ENCODE measurements around the gene UGT3A2. TPM values are rescaled to one million over a fixed set of nuclear protein-coding genes. Genes with fewer than 3 reads are reported as not detected.

Gene UGT3A2
- total RNA-seq, 2 donors from 2014 or later = not detected

DNA sequence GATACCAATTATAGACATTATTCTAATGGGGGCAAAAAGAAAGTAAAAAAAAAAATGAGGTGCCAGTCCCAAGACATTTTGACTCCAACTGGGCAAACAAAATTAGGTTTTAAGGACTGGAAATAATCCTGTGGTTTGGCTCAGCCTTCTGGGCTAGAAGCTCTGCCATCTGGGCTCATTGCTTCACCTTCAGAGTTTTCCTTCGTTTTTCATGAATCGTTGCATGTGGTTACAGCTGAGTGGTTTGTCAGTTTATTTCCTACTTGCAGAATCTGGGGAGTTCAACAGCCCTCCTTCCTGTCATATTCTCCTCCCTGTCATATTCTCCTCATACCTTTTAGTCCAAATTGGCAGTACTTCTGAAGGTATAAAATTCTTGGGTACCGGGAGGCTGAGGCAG is 12.0 kb downstream of the UGT3A2 start:
- Histone ChIP-seq H3K27ac (no peak overlapping the region), H3K27me3 (replicated peaks; ENCODE audit: insufficient read depth) (no peaks in the 10 kb centered on the region), H3K36me3 (no peaks in the 10 kb centered on the region), H3K9me3 (no peaks in the 10 kb centered on the region), H3K4me1 (ENCODE audit: control insufficient read depth in 1 of 2, low read depth in 2 of 2) (no peaks in the 10 kb centered on the region), H3K4me3 (no peak overlapping the region)
- TF ChIP-seq, protein P1, sequence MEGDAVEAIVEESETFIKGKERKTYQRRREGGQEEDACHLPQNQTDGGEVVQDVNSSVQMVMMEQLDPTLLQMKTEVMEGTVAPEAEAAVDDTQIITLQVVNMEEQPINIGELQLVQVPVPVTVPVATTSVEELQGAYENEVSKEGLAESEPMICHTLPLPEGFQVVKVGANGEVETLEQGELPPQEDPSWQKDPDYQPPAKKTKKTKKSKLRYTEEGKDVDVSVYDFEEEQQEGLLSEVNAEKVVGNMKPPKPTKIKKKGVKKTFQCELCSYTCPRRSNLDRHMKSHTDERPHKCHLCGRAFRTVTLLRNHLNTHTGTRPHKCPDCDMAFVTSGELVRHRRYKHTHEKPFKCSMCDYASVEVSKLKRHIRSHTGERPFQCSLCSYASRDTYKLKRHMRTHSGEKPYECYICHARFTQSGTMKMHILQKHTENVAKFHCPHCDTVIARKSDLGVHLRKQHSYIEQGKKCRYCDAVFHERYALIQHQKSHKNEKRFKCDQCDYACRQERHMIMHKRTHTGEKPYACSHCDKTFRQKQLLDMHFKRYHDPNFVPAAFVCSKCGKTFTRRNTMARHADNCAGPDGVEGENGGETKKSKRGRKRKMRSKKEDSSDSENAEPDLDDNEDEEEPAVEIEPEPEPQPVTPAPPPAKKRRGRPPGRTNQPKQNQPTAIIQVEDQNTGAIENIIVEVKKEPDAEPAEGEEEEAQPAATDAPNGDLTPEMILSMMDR (IDR thresholded peaks at IDR 0.05) = no peak
- no peak for DNase-seq (ENCODE audit: low spot score)
- no peak for ATAC-seq (ENCODE audit: insufficient number of reproducible peaks, low FRiP score, low read depth)

DNA sequence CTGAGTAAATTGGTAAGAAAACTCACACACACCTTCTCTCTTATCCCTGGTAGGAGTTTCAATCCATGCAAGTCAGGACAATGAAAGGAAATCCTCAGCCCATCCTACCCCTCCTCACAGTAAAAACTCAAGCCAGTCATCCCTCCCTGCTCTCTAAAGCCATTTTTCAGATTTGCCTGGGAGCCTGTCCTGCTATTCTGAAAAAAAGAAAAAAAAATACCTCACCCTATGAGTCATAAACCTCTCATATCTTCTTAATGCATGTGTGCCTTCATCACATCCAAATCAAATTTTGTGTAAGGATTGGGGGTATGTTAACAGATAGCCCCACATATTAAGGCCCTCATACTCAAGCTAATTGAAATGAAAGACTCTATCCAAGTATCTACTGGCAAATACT is 14.1 kb downstream of the UGT3A2 start:
- Histone ChIP-seq H3K4me1 (ENCODE audit: control insufficient read depth in 1 of 2, low read depth in 2 of 2) (no peaks in the 10 kb centered on the region), H3K27me3 (replicated peaks; ENCODE audit: insufficient read depth) (no peaks in the 10 kb centered on the region), H3K9me3 (no peaks in the 10 kb centered on the region), H3K4me3 (no peak overlapping the region), H3K36me3 (no peaks in the 10 kb centered on the region), H3K27ac (no peak overlapping the region)
- no peak for ATAC-seq (ENCODE audit: insufficient number of reproducible peaks, low FRiP score, low read depth)
- DNase-seq (ENCODE audit: low spot score) = no peak
- TF ChIP-seq, protein P1 (IDR thresholded peaks at IDR 0.05) = no peak

DNA sequence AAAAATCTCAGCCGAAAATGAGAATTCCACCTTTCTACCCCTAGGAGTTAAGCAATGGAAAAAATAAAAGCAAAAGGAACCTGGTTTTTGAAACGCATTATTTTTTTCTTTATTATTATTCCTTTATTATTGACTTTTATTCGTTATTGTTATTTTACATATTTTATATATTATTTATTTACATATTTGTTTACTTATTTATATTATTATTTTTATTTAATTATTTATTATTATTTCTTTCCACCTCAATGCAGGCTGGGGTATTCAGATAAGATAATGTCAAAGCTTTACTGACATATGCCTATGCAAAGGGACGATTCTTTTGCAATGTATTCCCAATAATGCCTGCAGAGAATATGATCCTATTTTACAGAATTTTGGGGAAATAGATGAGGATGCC is 16.7 kb downstream of the UGT3A2 start:
- Histone ChIP-seq H3K9me3 (no peaks in the 10 kb centered on the region), H3K27me3 (replicated peaks; ENCODE audit: insufficient read depth) (no peaks in the 10 kb centered on the region), H3K4me1 (ENCODE audit: control insufficient read depth in 1 of 2, low read depth in 2 of 2) (no peaks in the 10 kb centered on the region), H3K27ac (no peak overlapping the region), H3K4me3 (no peak overlapping the region), H3K36me3 (no peaks in the 10 kb centered on the region)
- ATAC-seq (ENCODE audit: insufficient number of reproducible peaks, low FRiP score, low read depth) = no peak
- DNase-seq (ENCODE audit: low spot score) = no peak
- TF ChIP-seq, protein P1 (IDR thresholded peaks at IDR 0.05) = no peak

DNA sequence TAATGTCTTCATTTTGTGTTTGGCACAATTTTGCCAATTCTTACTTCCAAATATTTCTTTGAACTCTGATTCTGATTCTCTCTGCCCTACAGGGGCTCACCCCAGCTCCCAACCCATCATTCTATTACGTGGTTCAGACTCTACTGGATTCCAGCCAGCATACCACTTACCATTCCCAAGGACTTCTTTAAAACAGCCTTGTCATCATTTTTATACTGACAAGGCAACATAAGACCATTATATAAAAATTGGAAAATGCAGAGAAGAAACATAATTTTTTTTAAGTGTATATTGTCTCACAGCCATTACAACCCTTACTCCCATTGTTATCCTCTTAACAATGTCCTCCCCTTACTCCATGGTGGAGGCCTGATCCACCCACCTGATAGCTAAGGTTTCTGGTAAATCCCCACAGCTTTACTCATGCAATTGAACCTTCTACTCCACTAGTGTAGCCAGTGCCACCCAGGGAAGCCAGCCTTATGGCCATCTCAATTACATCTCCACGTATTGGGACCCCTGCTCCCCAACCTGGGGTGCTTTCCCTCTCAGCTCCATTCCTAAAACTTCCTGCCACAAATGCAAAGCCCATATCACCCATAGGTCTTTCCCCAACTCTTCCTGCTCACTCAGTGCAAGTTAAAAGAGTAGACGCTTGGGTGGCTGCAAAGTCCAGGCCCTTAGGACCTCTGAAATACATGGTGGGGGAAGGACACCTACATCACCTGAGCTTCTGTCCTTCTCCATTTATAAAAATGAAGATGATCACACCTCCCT is 19.1 kb downstream of the UGT3A2 start:
- no peak for DNase-seq (ENCODE audit: low spot score)

DNA sequence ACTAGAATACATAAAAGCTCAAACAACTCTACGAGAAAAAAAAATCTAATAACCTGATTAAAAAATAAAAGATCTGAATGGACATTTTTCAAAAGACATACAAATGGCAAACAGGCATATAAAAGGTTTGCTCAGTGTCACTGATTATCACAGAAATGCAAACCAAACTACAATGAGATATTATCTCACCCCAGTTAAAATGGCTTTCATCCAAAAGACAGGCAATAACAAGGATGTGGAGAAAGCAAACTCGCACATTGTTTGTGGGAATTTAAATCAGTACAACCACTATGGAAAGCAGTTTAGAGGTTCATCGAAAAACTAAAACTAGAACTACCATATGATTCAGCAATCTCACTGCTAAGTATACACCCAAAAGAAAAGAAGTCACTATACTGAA is 20.8 kb downstream of the UGT3A2 start:
- H3K4me3 ChIP-seq = no peak overlapping the region
- TF ChIP-seq, protein P1 (IDR thresholded peaks at IDR 0.05) = no peak
- H3K9me3 ChIP-seq = no peaks in the 10 kb centered on the region
- H3K4me1 ChIP-seq (ENCODE audit: control insufficient read depth in 1 of 2, low read depth in 2 of 2) = no peaks in the 10 kb centered on the region
- no peak for DNase-seq (ENCODE audit: low spot score)
- H3K27ac ChIP-seq = no peak overlapping the region
- H3K36me3 ChIP-seq = no peaks in the 10 kb centered on the region
- no peak for ATAC-seq (ENCODE audit: insufficient number of reproducible peaks, low FRiP score, low read depth)
- no peaks in the 10 kb centered on the region for H3K27me3 ChIP-seq (replicated peaks; ENCODE audit: insufficient read depth)

More for the DNA sequence above, 19.1 kb downstream of the UGT3A2 start:
- H3K27me3 ChIP-seq (replicated peaks; ENCODE audit: insufficient read depth) = no peaks in the 10 kb centered on the region
- no peak for ATAC-seq (ENCODE audit: insufficient number of reproducible peaks, low FRiP score, low read depth)
- H3K9me3 ChIP-seq = no peaks in the 10 kb centered on the region
- H3K36me3 ChIP-seq = no peaks in the 10 kb centered on the region
- H3K4me1 ChIP-seq (ENCODE audit: control insufficient read depth in 1 of 2, low read depth in 2 of 2) = no peaks in the 10 kb centered on the region
- no peak overlapping the region for H3K4me3 ChIP-seq
- H3K27ac ChIP-seq = no peak overlapping the region
- TF ChIP-seq, protein P1 (IDR thresholded peaks at IDR 0.05) = no peak

Data from thoracic aorta (tissue), 2 donors.